ENCODE data around the gene RDH12. TPM values are rescaled to one million over a fixed set of nuclear protein-coding genes. Genes with fewer than 3 reads are reported as not detected.

RDH12 gene
- total and polyA plus RNA-seq, 9 of the 15 experiments (the other 6 are each of a cell fraction or from before 2014, with no cell fraction given) = 0.03 to 0.29 (median 0.07) TPM; not detected in 2

DNA sequence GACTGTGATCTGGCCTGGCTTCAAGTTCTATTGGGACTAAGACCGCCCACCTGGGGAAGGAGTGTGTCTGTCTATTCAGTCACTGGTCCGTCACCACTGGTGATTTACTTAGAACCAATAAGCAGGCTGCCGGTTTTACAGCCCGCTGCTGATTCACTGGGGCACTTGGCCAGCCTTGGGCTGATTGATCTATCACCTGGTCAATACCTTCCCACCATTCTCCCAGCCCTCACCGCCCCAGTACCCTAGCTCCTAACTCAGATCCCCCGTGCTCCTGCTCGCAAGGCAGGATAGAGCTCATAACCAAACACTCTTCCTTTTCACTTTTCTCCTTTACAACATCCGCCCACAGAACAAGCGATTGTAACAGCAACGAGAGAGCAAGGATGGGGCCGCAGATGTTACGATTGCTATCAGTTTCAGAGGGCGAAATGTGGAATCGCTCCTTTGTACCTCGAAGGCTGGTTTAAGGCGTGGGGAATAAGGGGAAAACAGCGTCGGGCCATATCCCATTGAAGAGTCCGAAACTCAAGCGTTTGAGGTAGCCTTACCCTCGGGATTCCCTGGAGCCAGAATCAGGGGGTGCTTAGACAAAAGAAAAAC, 6.8 kb upstream of the RDH12 start:
- BruUV-seq (replicated peaks) = TSS peak; percentile 58
- ATAC-seq (peak; percentile 96), FAIRE-seq (peak; percentile 98), DNase-seq (ENCODE audit: extremely low read depth in 1 of 4, low spot score in 3 of 4) (peak; percentile 42 to 88 (median 68))
- CTCF ChIA-PET (ENCODE audit: low intra/inter-chr PET ratio) = no interaction called here
- Histone ChIP-seq H3K36me3 (ENCODE audit: control insufficient read depth, insufficient read depth, low read length) (peaks cover 40% of the 10 kb centered on the region), H2AFZ (ENCODE audit: low read depth, low read length) (peak overlapping the region; percentile 86), H3K9ac (ENCODE audit: insufficient read depth in 1 of 2, low read depth in 2 of 2, low read length in 2 of 2) (peak overlapping the region; percentile 84 to 93), H3K9me1 (ENCODE audit: control insufficient read depth, insufficient read depth, low read length) (no peaks in the 10 kb centered on the region), H3K4me2 (ENCODE audit: insufficient read depth, low read length) (peak overlapping the region; percentile 97), H4K20me1 (replicated peaks; ENCODE audit: control insufficient read depth, insufficient read depth, low read length) (no peaks in the 10 kb centered on the region), H3K9me3 (replicated peaks; ENCODE audit: control insufficient read depth, insufficient read depth, low read depth, low read length) (no peaks in the 10 kb centered on the region), H3K79me2 (ENCODE audit: control insufficient read depth, insufficient read depth, low read length) (peaks cover 45% of the 10 kb centered on the region), H3K4me1 (replicated peaks in 1 of 2; ENCODE audit: control insufficient read depth in 2 of 2, insufficient read depth in 2 of 2, low read length in 2 of 2) (peaks cover 6 to 8% of the 10 kb centered on the region in 2 experiments; a peak in 3 of 5 replicates), H3K27me3 (ENCODE audit: control insufficient read depth in 2 of 2, insufficient read depth in 2 of 2, low read length in 2 of 2) (no peaks in the 10 kb centered on the region), H3K27ac (ENCODE audit: extremely low read depth, low read depth, low read length) (peak overlapping the region; percentile 91), H3K4me3 (peak overlapping the region; percentile 63)
- intact Hi-C loops (cut with micrococcal nuclease) = loop anchor here (2.0 kb wide), 1 partner anchor 20 kb away; the partner anchor contains the start of gene VTI1B
- in situ Hi-C loops (cut with MboI) = no loop called here
- WGBS (ENCODE audit: insufficient coverage, low coverage, missing lambda C conversion rate) = under 1% methylated on average over 20 of the region's 21 CpGs
- POLR2A ChIA-PET = interaction anchor here (0.7 to 1.5 kb wide), 5 partner anchors 8 to 67 kb away, joined by 3 to 4 read pairs (median 4); no protein-coding TSS in a partner anchor
- TF ChIP-seq AFF1 (IDR thresholded peaks at IDR 0.05; ENCODE audit: low read depth in 1 of 2, partially characterized antibody in 2 of 2) (no peak), GATA2 (CRISPR knock-in tag; IDR thresholded peaks at IDR 0.05) (no peak), SIRT6 (IDR thresholded peaks at IDR 0.05; ENCODE audit: low read depth, low read length) (no peak), GTF2B (IDR thresholded peaks at IDR 0.05; ENCODE audit: extremely low read depth, insufficient read length) (peak; percentile 37), GTF2E2 (tag; IDR thresholded peaks at IDR 0.05) (0 out of 2 replicates have a peak, but pooled peaks have one; percentile 40), SAP30 (IDR thresholded peaks at IDR 0.05; ENCODE audit: borderline replicate concordance, insufficient read depth, low read depth, low read length, poor library complexity, severe bottlenecking) (peak; percentile 3), ARID1B (IDR thresholded peaks at IDR 0.05) (0 out of 2 replicates have a peak, but pooled peaks have one; percentile 18), POLR2H (tag; IDR thresholded peaks at IDR 0.05; ENCODE audit: low read depth) (peak; percentile 37; the same call in 1 of the 2 replicates), PHB (CRISPR knock-in tag; IDR thresholded peaks at IDR 0.05) (no peak), MAZ (CRISPR knock-in tag; conservative IDR thresholded peaks at IDR 0.05 in 1 of 2, IDR thresholded peaks at IDR 0.05 in 1 of 2) (no peak), ETV1 (tag; conservative IDR thresholded peaks at IDR 0.05; ENCODE audit: low read depth) (0 out of 2 replicates have a peak, but pooled peaks have one; percentile 14)
- TF ChIP-seq, protein P1, sequence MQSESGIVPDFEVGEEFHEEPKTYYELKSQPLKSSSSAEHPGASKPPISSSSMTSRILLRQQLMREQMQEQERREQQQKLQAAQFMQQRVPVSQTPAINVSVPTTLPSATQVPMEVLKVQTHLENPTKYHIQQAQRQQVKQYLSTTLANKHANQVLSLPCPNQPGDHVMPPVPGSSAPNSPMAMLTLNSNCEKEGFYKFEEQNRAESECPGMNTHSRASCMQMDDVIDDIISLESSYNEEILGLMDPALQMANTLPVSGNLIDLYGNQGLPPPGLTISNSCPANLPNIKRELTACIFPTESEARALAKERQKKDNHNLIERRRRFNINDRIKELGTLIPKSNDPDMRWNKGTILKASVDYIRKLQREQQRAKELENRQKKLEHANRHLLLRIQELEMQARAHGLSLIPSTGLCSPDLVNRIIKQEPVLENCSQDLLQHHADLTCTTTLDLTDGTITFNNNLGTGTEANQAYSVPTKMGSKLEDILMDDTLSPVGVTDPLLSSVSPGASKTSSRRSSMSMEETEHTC (IDR thresholded peaks at IDR 0.05) = no peak

Data from K562 (cell line).